ENCODE results near the gene NTSR1. TPM values are rescaled to one million over a fixed set of nuclear protein-coding genes. Genes with fewer than 3 reads are reported as not detected.

Gene NTSR1
- total and polyA plus RNA-seq, 2 of the 13 experiments (the other 11 are each of a cell fraction or from before 2014, with no cell fraction given) = 0.09 to 0.12 TPM

DNA sequence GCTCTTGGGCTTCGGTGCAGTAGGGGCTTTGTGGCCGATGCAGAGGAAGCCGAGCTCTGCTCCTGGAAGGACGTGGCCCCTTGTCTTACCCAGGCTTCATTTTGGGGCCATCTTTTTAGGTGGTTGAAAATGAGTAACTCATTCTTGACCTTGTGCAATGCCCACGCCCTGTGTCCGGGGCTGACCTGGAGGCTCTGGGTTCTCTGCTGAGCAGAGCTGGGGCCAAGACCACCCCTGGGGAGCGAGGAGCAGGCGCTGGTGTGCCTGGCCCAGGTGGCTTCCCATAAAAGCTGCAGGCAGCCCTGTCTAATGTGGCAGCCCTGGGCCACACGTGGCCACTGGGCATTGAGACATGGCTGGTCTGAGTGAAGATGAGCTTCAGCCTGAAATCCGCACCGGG, 25.7 kb downstream of the NTSR1 start:
- in situ Hi-C loops (cut with HindIII; ENCODE audit: extremely low pct_ligation_motif_present, low pct_unique_long_range_greater_than_20kb) = no loop called here

More for the DNA sequence above, 25.7 kb downstream of the NTSR1 start:
- no peaks in the 10 kb centered on the region for H3K4me1 ChIP-seq (ENCODE audit: insufficient read depth, low read length)
- ChIA-PET CTCF (ENCODE audit: low intra/inter-chr PET ratio, low total read pairs) (no interaction called here), POLR2A (no interaction called here)
- H3K9me3 ChIP-seq (ENCODE audit: low read length) = no peaks in the 10 kb centered on the region
- no peak overlapping the region for H2AFZ ChIP-seq (ENCODE audit: low read length)
- no peaks in the 10 kb centered on the region for H4K20me1 ChIP-seq (ENCODE audit: insufficient read depth, low read length)
- H3K27me3 ChIP-seq (ENCODE audit: control insufficient read depth in 1 of 2, insufficient read depth in 2 of 2, low read length in 2 of 2) = peaks cover 47 to 93% of the 10 kb centered on the region in 2 experiments
- 24% methylated on average over 9 of the region's 11 CpGs for WGBS (ENCODE audit: low lambda C conversion rate)
- no peak overlapping the region for H3K4me3 ChIP-seq (replicated peaks in 1 of 3; ENCODE audit: insufficient read depth in 1 of 3, low read depth in 2 of 3, low read length in 3 of 3)
- no peaks in the 10 kb centered on the region for H3K36me3 ChIP-seq (replicated peaks in 1 of 2; ENCODE audit: control insufficient read depth in 1 of 2, insufficient read depth in 2 of 2, low read length in 2 of 2)
- intact Hi-C loops (cut with micrococcal nuclease; ENCODE audit: unreplicated experiment) = no loop called here
- FAIRE-seq = no peak
- H3K9ac ChIP-seq (ENCODE audit: insufficient read depth, low read depth, low read length) = no peak overlapping the region
- no peak for ATAC-seq
- H3K27ac ChIP-seq (ENCODE audit: extremely low read length, insufficient read depth, low read length) = no peak overlapping the region
- H3K4me2 ChIP-seq (ENCODE audit: low read depth, low read length) = no peak overlapping the region
- no peak for TF ChIP-seq ATM (IDR thresholded peaks at IDR 0.05; ENCODE audit: borderline replicate concordance)
- TF ChIP-seq ZKSCAN5 (CRISPR knock-in tag; IDR thresholded peaks at IDR 0.05) = no peak
- no peak for TF ChIP-seq ZNF543 (CRISPR knock-in tag; IDR thresholded peaks at IDR 0.05)
- no peak for TF ChIP-seq HOXA5 (CRISPR knock-in tag; IDR thresholded peaks at IDR 0.05)
- no peak for TF ChIP-seq NFATC3 (CRISPR knock-in tag; IDR thresholded peaks at IDR 0.05)
- no peak for TF ChIP-seq EZH2 (conservative IDR thresholded peaks at IDR 0.05; ENCODE audit: low read depth, low read length)
- no peak for TF ChIP-seq ZNF510 (CRISPR knock-in tag; IDR thresholded peaks at IDR 0.05; ENCODE audit: low read depth)
- TF ChIP-seq, protein P1, sequence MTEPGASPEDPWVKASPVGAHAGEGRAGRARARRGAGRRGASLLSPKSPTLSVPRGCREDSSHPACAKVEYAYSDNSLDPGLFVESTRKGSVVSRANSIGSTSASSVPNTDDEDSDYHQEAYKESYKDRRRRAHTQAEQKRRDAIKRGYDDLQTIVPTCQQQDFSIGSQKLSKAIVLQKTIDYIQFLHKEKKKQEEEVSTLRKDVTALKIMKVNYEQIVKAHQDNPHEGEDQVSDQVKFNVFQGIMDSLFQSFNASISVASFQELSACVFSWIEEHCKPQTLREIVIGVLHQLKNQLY (CRISPR knock-in tag; IDR thresholded peaks at IDR 0.05) = no peak
- TF ChIP-seq ZNF891 (CRISPR knock-in tag; IDR thresholded peaks at IDR 0.05) = no peak
- TF ChIP-seq NONO (IDR thresholded peaks at IDR 0.05) = no peak
- TF ChIP-seq NONO (CRISPR knock-in tag; conservative IDR thresholded peaks at IDR 0.05) = no peak
- TF ChIP-seq ZNF614 (CRISPR knock-in tag; IDR thresholded peaks at IDR 0.05; ENCODE audit: borderline replicate concordance) = no peak
- TF ChIP-seq NFKB2 (CRISPR knock-in tag; IDR thresholded peaks at IDR 0.05; ENCODE audit: borderline replicate concordance) = no peak
- TF ChIP-seq SRSF4 (IDR thresholded peaks at IDR 0.05; ENCODE audit: low read depth, low read length, poor library complexity, severe bottlenecking) = no peak
- TF ChIP-seq, protein P2, sequence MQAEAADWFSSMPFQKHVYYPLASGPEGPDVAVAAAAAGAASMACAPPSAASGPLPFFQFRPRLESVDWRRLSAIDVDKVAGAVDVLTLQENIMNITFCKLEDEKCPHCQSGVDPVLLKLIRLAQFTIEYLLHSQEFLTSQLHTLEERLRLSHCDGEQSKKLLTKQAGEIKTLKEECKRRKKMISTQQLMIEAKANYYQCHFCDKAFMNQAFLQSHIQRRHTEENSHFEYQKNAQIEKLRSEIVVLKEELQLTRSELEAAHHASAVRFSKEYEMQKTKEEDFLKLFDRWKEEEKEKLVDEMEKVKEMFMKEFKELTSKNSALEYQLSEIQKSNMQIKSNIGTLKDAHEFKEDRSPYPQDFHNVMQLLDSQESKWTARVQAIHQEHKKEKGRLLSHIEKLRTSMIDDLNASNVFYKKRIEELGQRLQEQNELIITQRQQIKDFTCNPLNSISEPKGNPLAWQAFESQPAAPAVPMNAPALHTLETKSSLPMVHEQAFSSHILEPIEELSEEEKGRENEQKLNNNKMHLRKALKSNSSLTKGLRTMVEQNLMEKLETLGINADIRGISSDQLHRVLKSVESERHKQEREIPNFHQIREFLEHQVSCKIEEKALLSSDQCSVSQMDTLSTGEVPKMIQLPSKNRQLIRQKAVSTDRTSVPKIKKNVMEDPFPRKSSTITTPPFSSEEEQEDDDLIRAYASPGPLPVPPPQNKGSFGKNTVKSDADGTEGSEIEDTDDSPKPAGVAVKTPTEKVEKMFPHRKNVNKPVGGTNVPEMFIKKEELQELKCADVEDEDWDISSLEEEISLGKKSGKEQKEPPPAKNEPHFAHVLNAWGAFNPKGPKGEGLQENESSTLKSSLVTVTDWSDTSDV (CRISPR knock-in tag; IDR thresholded peaks at IDR 0.05) = no peak
- DNase-seq (ENCODE audit: low spot score) = no peak
- no TSS peak for BruUV-seq (replicated peaks)
- no peaks in the 10 kb centered on the region for H3K79me2 ChIP-seq (ENCODE audit: insufficient read depth, low read length)
